ENCODE data around the gene SLC22A7. TPM values are rescaled to one million over a fixed set of nuclear protein-coding genes. Genes with fewer than 3 reads are reported as not detected.

The SLC22A7 gene
- total RNA-seq, 1 experiment from 2014 or later, result not detected

GRCh38 chr6:43264599-43265145, 33.4 kb upstream of the SLC22A7 start:
- H3K4me1 ChIP-seq (ENCODE audit: insufficient read depth, low read length), result no peaks in the 10 kb centered on the region
- no TSS peak for BruUV-seq (replicated peaks)
- DNase-seq (no peak), ATAC-seq (no peak)
- no peaks in the 10 kb centered on the region for H3K9me3 ChIP-seq (ENCODE audit: low read length)
- no peak overlapping the region for H2AFZ ChIP-seq (ENCODE audit: low read length)
- ChIA-PET CTCF (interaction anchor here (0.6 kb wide), 1 partner anchor 114 kb away, joined by 4 read pairs; no protein-coding TSS in a partner anchor), POLR2A (ENCODE audit: unreplicated experiment) (no interaction called here)
- no peaks in the 10 kb centered on the region for H3K27me3 ChIP-seq (ENCODE audit: low read length)
- H3K27ac ChIP-seq (ENCODE audit: low read length), result no peak overlapping the region
- no peaks in the 10 kb centered on the region for H3K9me2 ChIP-seq (replicated peaks; ENCODE audit: low read length)
- TF ChIP-seq EZH2 (IDR thresholded peaks at IDR 0.05; ENCODE audit: low read length, unreplicated experiment) (no peak), CTCF (conservative IDR thresholded peaks at IDR 0.05; ENCODE audit: low read depth, low read length) (no peak), EZH2phosphoT487 (IDR thresholded peaks at IDR 0.05; ENCODE audit: borderline replicate concordance, low read length) (no peak)
- no peaks in the 10 kb centered on the region; the same call in 1 of the 2 replicates for H3K36me3 ChIP-seq (ENCODE audit: low read depth, low read length)
- H3K79me2 ChIP-seq (ENCODE audit: low read length), result no peaks in the 10 kb centered on the region
- no peak overlapping the region for H3K9ac ChIP-seq (ENCODE audit: low read length)
- no peak overlapping the region for H3K4me3 ChIP-seq (ENCODE audit: low read length)
- no peaks in the 10 kb centered on the region for H3F3A ChIP-seq (ENCODE audit: low read length, unreplicated experiment)
- intact Hi-C loops (cut with micrococcal nuclease), result loop anchor here (5.0 kb wide), 1 partner anchor 243 kb away; no protein-coding TSS in a partner anchor
- no peaks in the 10 kb centered on the region for H4K20me1 ChIP-seq (ENCODE audit: low read length)
- H3K4me2 ChIP-seq (ENCODE audit: low read length), result no peak overlapping the region

GRCh38 chr6:43265564-43265963, 32.5 kb upstream of the SLC22A7 start:
- Histone ChIP-seq H3K9me3 (ENCODE audit: low read length) (no peaks in the 10 kb centered on the region), H3K27ac (ENCODE audit: low read length) (no peak overlapping the region), H3K9me2 (replicated peaks; ENCODE audit: low read length) (no peaks in the 10 kb centered on the region), H3F3A (ENCODE audit: low read length, unreplicated experiment) (no peaks in the 10 kb centered on the region), H2AFZ (ENCODE audit: low read length) (no peak overlapping the region), H3K9ac (ENCODE audit: low read length) (no peak overlapping the region), H3K4me3 (ENCODE audit: low read length) (no peak overlapping the region), H3K27me3 (ENCODE audit: low read length) (no peaks in the 10 kb centered on the region), H3K4me1 (ENCODE audit: insufficient read depth, low read length) (no peaks in the 10 kb centered on the region), H3K4me2 (ENCODE audit: low read length) (no peak overlapping the region), H3K36me3 (ENCODE audit: low read depth, low read length) (no peaks in the 10 kb centered on the region; the same call in 1 of the 2 replicates), H3K79me2 (ENCODE audit: low read length) (no peaks in the 10 kb centered on the region), H4K20me1 (ENCODE audit: low read length) (no peaks in the 10 kb centered on the region)
- intact Hi-C loops (cut with micrococcal nuclease), result no loop called here
- ATAC-seq, result no peak
- CTCF ChIA-PET, result no interaction called here
- BruUV-seq (replicated peaks), result no TSS peak
- POLR2A ChIA-PET (ENCODE audit: unreplicated experiment), result no interaction called here
- DNase-seq, result no peak
- TF ChIP-seq CTCF (conservative IDR thresholded peaks at IDR 0.05; ENCODE audit: low read depth, low read length) (no peak), EZH2 (IDR thresholded peaks at IDR 0.05; ENCODE audit: low read length, unreplicated experiment) (no peak), EZH2phosphoT487 (IDR thresholded peaks at IDR 0.05; ENCODE audit: borderline replicate concordance, low read length) (no peak)

GRCh38 chr6:43267619-43268354, 30.3 kb upstream of the SLC22A7 start:
- ATAC-seq, result no peak
- intact Hi-C loops (cut with micrococcal nuclease), result no loop called here
- no peaks in the 10 kb centered on the region for H3K27me3 ChIP-seq (ENCODE audit: low read length)

More at GRCh38 chr6:43267619-43268354, 30.3 kb upstream of the SLC22A7 start:
- Histone ChIP-seq H3K9me3 (ENCODE audit: low read length) (no peaks in the 10 kb centered on the region), H3K9me2 (replicated peaks; ENCODE audit: low read length) (no peaks in the 10 kb centered on the region), H4K20me1 (ENCODE audit: low read length) (no peaks in the 10 kb centered on the region), H3F3A (ENCODE audit: low read length, unreplicated experiment) (no peaks in the 10 kb centered on the region), H3K36me3 (ENCODE audit: low read depth, low read length) (no peaks in the 10 kb centered on the region; the same call in 1 of the 2 replicates), H3K27ac (ENCODE audit: low read length) (no peak overlapping the region), H3K9ac (ENCODE audit: low read length) (no peak overlapping the region), H3K79me2 (ENCODE audit: low read length) (no peaks in the 10 kb centered on the region), H3K4me3 (ENCODE audit: low read length) (no peak overlapping the region), H3K4me1 (ENCODE audit: insufficient read depth, low read length) (no peaks in the 10 kb centered on the region), H3K4me2 (ENCODE audit: low read length) (no peak overlapping the region), H2AFZ (ENCODE audit: low read length) (no peak overlapping the region)
- ChIA-PET POLR2A (ENCODE audit: unreplicated experiment) (no interaction called here), CTCF (no interaction called here)
- BruUV-seq (replicated peaks), result no TSS peak
- DNase-seq, result no peak
- TF ChIP-seq EZH2phosphoT487 (IDR thresholded peaks at IDR 0.05; ENCODE audit: borderline replicate concordance, low read length) (no peak), CTCF (conservative IDR thresholded peaks at IDR 0.05; ENCODE audit: low read depth, low read length) (no peak), EZH2 (IDR thresholded peaks at IDR 0.05; ENCODE audit: low read length, unreplicated experiment) (no peak)
